ENCODE data around the gene MATR3. TPM values are rescaled to one million over a fixed set of nuclear protein-coding genes. Genes with fewer than 3 reads are reported as not detected.

MATR3 gene
- total and polyA plus RNA-seq, 4 donors, result 38.4 to 111 (median 69.7) TPM

- Histone ChIP-seq H3K4me1 (ENCODE audit: control insufficient read depth in 4 of 4, insufficient read depth in 4 of 4, low read length in 3 of 4) (peaks cover 0 to 3% (median 1%) of the 10 kb centered on the region in 4 donors), H3K27me3 (ENCODE audit: control insufficient read depth in 4 of 4, insufficient read depth in 4 of 4, low read length in 3 of 4) (no peaks in the 10 kb centered on the region), H3K36me3 (ENCODE audit: control insufficient read depth in 4 of 4, insufficient read depth in 3 of 4, low read depth in 1 of 4, low read length in 3 of 4) (peaks cover 0 to 6% (median 2%) of the 10 kb centered on the region in 4 donors), H3K9ac (ENCODE audit: low read depth in 1 of 2, low read length in 2 of 2) (no peak overlapping the region), H3K9me3 (ENCODE audit: control insufficient read depth in 4 of 4, low read length in 3 of 4) (no peaks in the 10 kb centered on the region), H3K27ac (ENCODE audit: low read depth in 1 of 2, low read length in 2 of 2) (no peak overlapping the region), H3K4me3 (ENCODE audit: low read depth in 1 of 3, low read length in 3 of 3) (no peak overlapping the region)
- no peak for TF ChIP-seq ATF3 (IDR thresholded peaks at IDR 0.05)
- no peak for TF ChIP-seq SP1 (IDR thresholded peaks at IDR 0.05)
- TF ChIP-seq RXRA (IDR thresholded peaks at IDR 0.05), result no peak
- TF ChIP-seq NR2F2 (IDR thresholded peaks at IDR 0.05), result no peak
- no peak for TF ChIP-seq FOXA1 (IDR thresholded peaks at IDR 0.05)
- no peak for TF ChIP-seq MAX (IDR thresholded peaks at IDR 0.05)
- no peak for TF ChIP-seq EGR1 (IDR thresholded peaks at IDR 0.05; ENCODE audit: low read depth in 2 of 2)
- TF ChIP-seq FOXA2 (IDR thresholded peaks at IDR 0.05), result no peak
- no peak for TF ChIP-seq REST (IDR thresholded peaks at IDR 0.05)
- TF ChIP-seq GABPA (IDR thresholded peaks at IDR 0.05 in 1 of 2, conservative IDR thresholded peaks at IDR 0.05 in 1 of 2), result no peak
- TF ChIP-seq HNF4A (conservative IDR thresholded peaks at IDR 0.05), result no peak
- no peak for TF ChIP-seq HNF4G (IDR thresholded peaks at IDR 0.05)
- no peak for TF ChIP-seq ZBTB33 (IDR thresholded peaks at IDR 0.05)
- TF ChIP-seq TAF1 (conservative IDR thresholded peaks at IDR 0.05), result no peak
- no peak for TF ChIP-seq RAD21 (IDR thresholded peaks at IDR 0.05)
- no peak for TF ChIP-seq CTCF (IDR thresholded peaks at IDR 0.05; ENCODE audit: low read depth, low read length, missing input control)
- no peak for TF ChIP-seq YY1 (IDR thresholded peaks at IDR 0.05)
- DNase-seq (ENCODE audit: low spot score), result no peak
- 70% methylated on average over 3 of the region's 3 CpGs for WGBS
Observed at GRCh38 chr5:139283252-139284166, 10.0 kb upstream of the MATR3 start.

All from liver (tissue), 9 donors.